ENCODE measurements around the gene TPO. TPM values are rescaled to one million over a fixed set of nuclear protein-coding genes. Genes with fewer than 3 reads are reported as not detected.

Gene TPO
- total and polyA plus RNA-seq, 8 donors: 0.19 to 8.2 (median 0.49) TPM; not detected in 1

GRCh38 chr2:1371082-1371481, 42.2 kb upstream of the TPO start:
- intact Hi-C loops (cut with DNase I): no loop called here
- Histone ChIP-seq H3K9me3 (no peaks in the 10 kb centered on the region), H3K27me3 (no peaks in the 10 kb centered on the region), H3K4me1 (peaks cover 0 to 4% (median 0%) of the 10 kb centered on the region in 3 donors), H3K36me3 (no peaks in the 10 kb centered on the region), H3K27ac (no peak overlapping the region), H3K4me3 (no peak overlapping the region)
- peak in 3 of 4 donors; percentile 13 to 51 (median 41) for ATAC-seq
- FAIRE-seq: no peak
- TF ChIP-seq CTCF (IDR thresholded peaks at IDR 0.05): no peak
- no peak for DNase-seq
- 55 to 63% methylated on average over 11 of the region's 11 CpGs for WGBS, 2 donors

- H3K27me3 ChIP-seq: no peaks in the 10 kb centered on the region
Measured at GRCh38 chr2:1373830-1374229, 39.4 kb upstream of the TPO start.

GRCh38 chr2:1374287-1374686, 39.0 kb upstream of the TPO start:
- intact Hi-C loops (cut with DNase I): no loop called here
- H3K27ac ChIP-seq: no peak overlapping the region
- no peak for ATAC-seq
- no peaks in the 10 kb centered on the region for H3K9me3 ChIP-seq
- no peak for DNase-seq
- WGBS, 2 donors: 82 to 89% methylated on average over 11 of the region's 11 CpGs
- no peaks in the 10 kb centered on the region for H3K27me3 ChIP-seq
- FAIRE-seq: no peak
- no peak for TF ChIP-seq CTCF (IDR thresholded peaks at IDR 0.05)
- H3K36me3 ChIP-seq: no peaks in the 10 kb centered on the region
- H3K4me3 ChIP-seq: no peak overlapping the region
- H3K4me1 ChIP-seq: peaks cover 0 to 4% (median 0%) of the 10 kb centered on the region in 3 donors

More at GRCh38 chr2:1373830-1374229, 39.4 kb upstream of the TPO start:
- no peak for ATAC-seq
- intact Hi-C loops (cut with DNase I): no loop called here
- DNase-seq: no peak
- H3K9me3 ChIP-seq: no peaks in the 10 kb centered on the region
- no peaks in the 10 kb centered on the region for H3K4me1 ChIP-seq
- H3K27ac ChIP-seq: no peak overlapping the region
- no peak overlapping the region for H3K4me3 ChIP-seq
- no peak for TF ChIP-seq CTCF (IDR thresholded peaks at IDR 0.05)
- no peak for FAIRE-seq
- WGBS, 2 donors: 81% methylated on average over 12 of the region's 12 CpGs
- no peaks in the 10 kb centered on the region for H3K36me3 ChIP-seq

GRCh38 chr2:1375794-1376193, 37.5 kb upstream of the TPO start:
- Histone ChIP-seq H3K36me3 (no peaks in the 10 kb centered on the region), H3K27ac (no peak overlapping the region), H3K4me1 (peaks cover 0 to 4% (median 0%) of the 10 kb centered on the region in 3 donors), H3K9me3 (no peaks in the 10 kb centered on the region), H3K27me3 (no peaks in the 10 kb centered on the region), H3K4me3 (no peak overlapping the region)
- no peak for TF ChIP-seq CTCF (IDR thresholded peaks at IDR 0.05)
- no peak for ATAC-seq
- no peak for FAIRE-seq
- intact Hi-C loops (cut with DNase I): no loop called here
- 87 to 90% methylated on average over 14 of the region's 14 CpGs for WGBS, 2 donors
- DNase-seq: no peak

- H3K4me3 ChIP-seq: no peak overlapping the region
- H3K4me1 ChIP-seq: peaks cover 0 to 4% (median 0%) of the 10 kb centered on the region in 3 donors
- ATAC-seq (no peak), DNase-seq (no peak), FAIRE-seq (no peak)
- H3K27ac ChIP-seq: no peak overlapping the region
- H3K36me3 ChIP-seq: no peaks in the 10 kb centered on the region
- 82 to 85% methylated on average over 6 of the region's 6 CpGs for WGBS, 2 donors
- no peak for TF ChIP-seq CTCF (IDR thresholded peaks at IDR 0.05)
- H3K9me3 ChIP-seq: no peaks in the 10 kb centered on the region
- H3K27me3 ChIP-seq: no peaks in the 10 kb centered on the region
- intact Hi-C loops (cut with DNase I): no loop called here
Measured at GRCh38 chr2:1377473-1377872, 35.8 kb upstream of the TPO start.

All from pancreas (tissue), 10 donors.